GM21717 (cell line): ENCODE measurements around the gene CENPO.
A peak's percentile ranks its signal among the peaks of the same experiment; 100 is the strongest.
"Not testable (repeated sequence)": the region's sequence is repeated elsewhere in the genome, so short reads cannot be mapped to it uniquely, and the experiment has no call there.

Experiments used
- ATAC-seq: cut with Tn5 transposase; IDR thresholded peaks from one replicate; pipeline ENCODE4 v1.9.1; 2021; ENCODE audit warnings: mild to moderate bottlenecking, moderate library complexity; ENCODE audit not compliant: unreplicated experiment

CENPO gene

DNA sequence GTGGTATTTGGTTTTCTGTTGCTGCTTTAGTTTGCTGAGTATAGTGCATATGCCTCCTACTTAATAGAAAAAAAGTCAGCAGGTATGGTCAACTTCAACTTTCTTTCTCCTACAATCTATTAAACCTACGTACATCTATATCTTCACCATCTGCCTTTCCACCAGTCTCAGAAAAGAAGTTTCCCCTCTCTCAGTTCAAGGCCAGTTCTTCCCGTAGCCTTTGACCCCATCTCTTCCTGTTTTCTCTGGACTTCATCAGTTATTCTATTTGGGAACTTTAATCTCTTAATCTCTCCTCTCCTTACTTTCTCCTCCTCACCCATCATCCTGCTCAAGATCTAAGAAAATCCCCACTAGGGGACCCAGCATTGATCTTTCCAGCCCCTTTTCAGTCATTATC is 5.7 kb upstream of the CENPO start:
- ATAC-seq = no peak

DNA sequence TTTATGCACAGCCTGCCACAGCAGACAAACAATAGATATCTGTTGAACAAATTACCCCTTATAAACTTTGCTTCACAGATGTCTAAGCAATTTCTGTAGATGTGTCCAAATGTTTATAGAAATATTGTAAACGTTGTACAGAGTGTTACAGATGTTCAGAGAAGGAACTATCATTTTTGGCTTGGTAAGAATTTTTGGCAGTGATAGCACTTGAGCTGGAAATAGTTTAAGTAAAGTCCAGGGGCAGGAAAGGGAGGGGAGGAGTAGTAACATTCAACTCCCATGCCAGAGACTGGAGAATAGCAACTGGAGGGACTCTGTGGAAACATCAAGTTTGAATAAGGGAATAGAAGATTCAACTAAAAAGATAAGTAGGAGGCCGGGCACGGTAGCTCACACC is 4.4 kb upstream of the CENPO start:
- no peak for ATAC-seq

DNA sequence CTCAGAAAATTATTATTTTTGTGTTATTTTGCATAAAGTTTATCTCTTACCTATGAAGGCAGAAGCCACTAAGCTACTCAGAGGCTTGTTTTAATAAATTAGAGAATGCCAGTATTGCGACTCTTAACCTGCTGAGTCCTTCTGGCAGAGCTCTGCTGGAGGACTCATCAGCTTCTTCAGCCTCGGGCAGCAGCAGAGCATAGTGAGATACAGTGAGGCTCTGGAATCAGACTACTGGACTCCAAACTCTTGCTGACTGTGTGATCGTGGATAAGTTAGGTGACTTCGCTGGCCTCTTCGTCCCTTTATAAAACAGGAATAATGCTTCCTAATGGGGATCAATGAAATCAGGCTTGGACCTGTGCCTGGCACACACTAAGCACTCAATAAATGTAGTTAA is 1.8 kb upstream of the CENPO start:
- no peak for ATAC-seq

- no peak for ATAC-seq
Measured at GRCh38 chr2:24792542-24792873, 717 bp upstream of the CENPO start.

DNA sequence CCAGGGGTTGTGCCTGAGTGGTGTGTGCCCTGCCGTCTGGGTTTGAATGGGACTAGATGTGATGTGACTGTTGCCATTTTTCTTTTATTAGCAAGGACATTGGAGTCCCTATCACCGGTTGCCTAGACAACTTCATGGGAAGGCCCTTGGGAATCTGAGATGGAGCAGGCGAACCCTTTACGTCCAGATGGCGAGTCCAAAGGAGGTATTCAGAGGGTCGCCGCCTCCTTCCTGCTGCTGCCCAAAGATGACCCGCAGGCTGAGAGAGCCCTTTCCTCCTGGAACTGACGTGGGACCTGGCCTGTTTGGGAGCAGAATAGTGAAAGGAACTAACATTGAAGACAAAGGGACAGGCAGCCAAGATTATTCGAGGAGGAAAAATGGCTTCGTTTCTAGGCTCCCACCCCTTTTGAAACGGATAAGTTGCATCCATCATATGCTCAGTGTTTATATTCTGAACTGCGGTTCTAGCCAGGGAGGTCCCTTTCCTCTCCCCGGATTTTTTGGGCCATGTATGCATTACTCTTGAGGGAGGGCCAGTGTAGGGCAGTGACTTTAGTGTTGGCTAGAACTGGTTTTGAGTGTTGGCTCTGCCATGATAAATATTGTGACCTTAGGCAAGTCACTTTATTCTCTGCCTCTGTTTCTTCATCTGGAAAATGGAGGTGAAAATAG is 673 bp downstream of the CENPO start:
- ATAC-seq = peak; percentile 4

GRCh38 chr2:24797644-24798043 is 4.4 kb downstream of the CENPO start:
- no peak for ATAC-seq

- not testable (repeated sequence) for ATAC-seq
Measured at GRCh38 chr2:24800487-24800886, 7.3 kb downstream of the CENPO start.

- ATAC-seq = not testable (repeated sequence)
Measured at GRCh38 chr2:24805811-24806660, 12.8 kb downstream of the CENPO start.

DNA sequence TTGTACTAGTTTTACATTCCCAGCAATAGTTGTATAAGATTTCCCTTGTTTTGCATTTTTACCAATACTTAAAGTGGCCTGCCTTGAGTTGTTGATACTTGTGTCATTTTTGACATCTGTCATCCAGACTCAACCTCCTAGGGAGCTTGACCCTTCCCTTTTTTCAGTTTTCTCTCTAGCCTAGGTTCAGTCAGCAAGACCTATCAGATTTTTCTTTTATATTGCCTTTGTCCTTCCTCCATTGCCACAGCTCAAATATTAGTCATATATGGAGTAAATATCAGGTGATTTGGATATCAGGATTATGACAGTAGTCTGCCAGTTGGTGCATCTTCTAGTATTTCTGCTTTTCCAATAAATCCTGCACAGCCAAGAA is 13.4 kb downstream of the CENPO start:
- ATAC-seq = no peak

GRCh38 chr2:24809316-24810007 is 16.2 kb downstream of the CENPO start:
- ATAC-seq = no peak

DNA sequence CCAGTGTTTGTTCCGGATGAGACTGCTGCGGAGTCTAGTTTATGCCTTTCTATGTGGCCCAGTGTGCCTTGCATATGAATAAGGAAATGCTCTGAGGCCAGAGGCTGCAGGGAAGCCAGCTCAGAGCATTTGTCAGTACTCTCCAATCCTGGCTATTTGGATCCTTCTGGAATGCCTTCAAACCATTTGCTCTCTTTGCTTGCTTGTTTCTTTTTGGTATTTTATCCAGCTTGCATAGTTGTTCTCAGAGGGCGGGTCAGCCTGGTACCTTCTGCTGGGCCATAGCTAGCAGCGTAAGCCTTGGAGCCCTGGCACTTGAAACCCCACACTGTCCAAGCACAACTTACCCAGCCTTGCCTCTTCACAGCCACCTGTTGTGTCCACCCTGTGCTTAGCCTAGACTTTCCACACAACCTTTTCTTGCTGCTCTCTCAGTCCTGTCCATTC is 20.5 kb downstream of the CENPO start:
- no peak for ATAC-seq

DNA sequence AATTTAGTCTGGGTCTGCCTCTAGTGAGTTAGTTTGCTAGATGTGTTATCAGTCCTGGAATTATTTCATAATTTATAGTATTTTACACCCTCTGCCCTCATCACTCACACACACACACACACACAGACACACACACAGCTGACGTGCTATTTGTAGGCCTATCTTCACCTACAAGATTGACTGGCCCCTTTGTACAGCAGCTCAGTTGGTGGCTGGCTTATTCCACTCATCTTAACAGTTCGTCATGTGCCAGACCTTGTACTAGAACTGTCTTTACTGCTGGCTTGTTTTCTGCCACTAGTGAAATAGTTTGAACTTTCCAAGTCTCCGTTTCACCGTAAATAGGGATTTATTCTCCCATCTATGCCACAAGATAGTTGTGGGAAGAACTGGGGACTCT is 21.3 kb downstream of the CENPO start:
- ATAC-seq = no peak

DNA sequence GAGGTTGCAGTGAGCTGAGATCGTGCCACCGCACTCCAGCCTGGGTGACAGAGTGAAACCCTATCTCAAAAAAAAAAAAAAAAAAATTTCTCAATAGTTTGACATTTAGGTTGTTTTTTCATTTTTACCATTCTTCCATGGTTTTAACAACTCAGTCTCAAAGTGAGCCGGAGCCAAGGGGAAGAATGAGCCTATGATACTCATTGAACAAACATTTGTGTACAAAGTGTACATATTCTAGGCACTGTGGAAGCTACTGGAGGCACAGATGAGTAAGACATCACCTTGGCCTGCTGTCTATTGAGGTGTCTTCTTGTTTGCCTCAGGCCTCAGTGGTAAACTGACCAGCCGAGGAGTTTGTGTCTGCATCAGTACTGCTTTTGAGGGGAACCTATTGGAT is 21.9 kb downstream of the CENPO start:
- no peak for ATAC-seq

DNA sequence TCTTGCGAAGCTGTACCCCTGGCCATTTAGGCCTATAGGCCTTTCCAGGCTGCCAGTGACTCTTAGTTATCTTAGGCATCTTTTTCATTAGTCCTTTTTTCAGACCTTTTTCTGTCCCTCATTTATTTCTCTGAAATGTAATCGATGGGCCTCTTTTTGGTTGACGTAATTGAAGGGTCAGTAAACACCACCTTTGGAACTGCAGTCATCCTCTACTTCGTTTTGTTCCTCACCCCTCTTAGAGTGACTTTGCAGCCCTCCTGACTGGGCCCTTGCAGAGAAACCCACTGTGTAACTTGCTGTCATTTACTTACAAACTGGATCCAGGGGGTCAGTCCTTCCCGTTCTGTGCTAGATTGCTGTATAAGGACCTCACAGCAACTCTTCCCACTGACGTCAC is 23.2 kb downstream of the CENPO start:
- no peak for ATAC-seq

DNA sequence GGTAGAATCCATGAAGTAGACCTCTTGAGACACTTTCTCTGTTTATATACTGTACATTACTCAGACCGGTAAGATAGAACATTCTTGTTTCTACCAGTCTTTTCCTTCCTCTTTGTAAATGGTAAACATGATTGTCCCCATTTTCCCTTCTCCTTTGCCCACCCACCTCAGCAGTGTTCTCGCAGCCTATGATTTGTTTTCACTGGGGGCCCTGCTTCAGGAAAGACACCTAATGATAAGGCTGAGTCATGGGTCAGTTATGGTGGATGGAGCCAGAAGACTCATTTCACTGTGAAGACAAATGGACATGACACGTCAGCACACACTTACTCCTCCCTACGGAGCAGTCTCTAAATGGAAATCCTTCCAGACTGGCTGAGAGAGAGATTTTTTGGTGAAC is 23.7 kb downstream of the CENPO start:
- ATAC-seq = no peak

GRCh38 chr2:24818721-24819167 is 25.5 kb downstream of the CENPO start:
- no peak for ATAC-seq

GRCh38 chr2:24819442-24820174 is 26.4 kb downstream of the CENPO start:
- no peak for ATAC-seq

DNA sequence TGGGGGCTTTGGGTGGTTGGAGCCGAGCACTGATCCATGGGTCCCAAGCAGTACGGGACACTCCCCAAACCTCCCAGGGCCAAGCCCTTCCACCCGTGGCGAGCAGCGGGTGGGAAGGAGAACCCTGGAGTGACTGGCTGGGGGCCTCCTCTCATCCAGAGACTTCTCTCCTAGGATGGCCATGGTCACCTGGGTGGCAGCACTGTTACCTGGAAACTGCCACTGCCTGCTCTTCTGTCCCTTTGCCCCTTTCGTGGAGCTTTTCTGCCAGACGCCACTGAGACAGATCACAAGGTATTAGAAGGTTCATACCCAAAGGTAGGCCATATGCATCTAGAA is 26.9 kb downstream of the CENPO start:
- no peak for ATAC-seq

DNA sequence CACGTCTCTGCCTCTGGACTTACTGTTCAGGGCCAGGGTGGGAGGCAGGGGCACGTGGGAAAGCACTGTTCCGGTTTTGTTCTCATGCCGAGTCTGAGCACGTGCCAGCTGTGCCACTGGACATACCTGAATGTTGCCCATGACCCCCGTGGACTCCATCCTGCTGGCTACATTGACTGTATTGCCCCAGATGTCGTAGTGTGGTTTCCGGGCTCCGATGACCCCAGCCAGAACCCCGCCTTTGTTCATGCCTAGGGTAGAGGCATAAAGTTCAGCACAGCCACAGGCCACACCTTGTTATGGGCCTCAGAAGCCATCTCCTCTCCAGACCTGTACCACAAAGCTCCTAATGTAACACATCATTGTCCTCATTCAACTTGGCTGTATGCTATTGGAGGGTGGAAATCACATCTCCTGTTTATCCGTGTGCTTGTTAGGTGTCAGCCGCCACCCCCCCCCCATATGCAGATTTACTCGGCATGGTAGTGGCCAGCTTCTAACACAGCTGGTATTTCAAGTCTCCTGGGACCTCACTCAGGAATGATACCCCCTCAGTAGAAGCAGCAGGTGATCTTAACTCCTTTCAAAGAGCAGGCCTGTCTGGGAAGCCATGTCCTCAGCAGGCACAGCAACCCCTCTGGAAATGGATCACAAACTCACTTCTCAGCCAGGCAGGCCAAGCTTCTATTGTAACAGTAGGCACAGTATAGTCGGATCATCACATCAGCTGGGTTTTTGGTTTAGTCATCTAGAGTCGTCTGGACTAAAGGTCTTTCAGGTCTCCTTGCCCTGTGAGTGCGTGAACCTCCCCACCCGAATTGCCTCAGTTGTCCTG is 27.6 kb downstream of the CENPO start:
- ATAC-seq = no peak

DNA sequence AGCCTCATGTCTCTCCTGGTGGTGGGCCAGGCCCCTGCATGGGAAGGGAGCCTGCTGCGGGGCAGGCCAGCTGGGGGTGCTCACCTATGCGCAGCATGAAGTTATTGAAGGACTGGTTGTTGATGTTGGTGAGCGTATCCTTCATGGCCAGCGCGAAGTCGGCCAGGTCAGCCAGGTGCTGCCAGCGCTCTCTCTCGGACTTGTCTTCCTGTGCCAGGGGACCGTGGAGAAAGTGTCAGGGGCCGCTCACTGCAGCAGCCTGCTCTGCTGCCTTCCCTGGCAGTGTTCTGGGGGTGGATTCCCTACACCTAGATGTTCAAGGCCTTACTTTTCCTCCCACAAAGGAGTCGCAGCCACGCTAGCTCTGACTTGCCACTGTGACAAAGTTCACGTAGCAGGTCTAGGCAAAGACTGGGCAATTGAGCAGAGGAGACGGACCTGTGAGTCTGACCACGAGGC is 28.2 kb downstream of the CENPO start:
- no peak for ATAC-seq
